Measurements from ENCODE around the gene PCDH9. TPM values are rescaled to one million over a fixed set of nuclear protein-coding genes. Genes with fewer than 3 reads are reported as not detected.

Gene PCDH9
- total and polyA plus RNA-seq, 2 of the 4 experiments (the other 2 are of a cell fraction): 2.2 to 10.2 TPM

DNA sequence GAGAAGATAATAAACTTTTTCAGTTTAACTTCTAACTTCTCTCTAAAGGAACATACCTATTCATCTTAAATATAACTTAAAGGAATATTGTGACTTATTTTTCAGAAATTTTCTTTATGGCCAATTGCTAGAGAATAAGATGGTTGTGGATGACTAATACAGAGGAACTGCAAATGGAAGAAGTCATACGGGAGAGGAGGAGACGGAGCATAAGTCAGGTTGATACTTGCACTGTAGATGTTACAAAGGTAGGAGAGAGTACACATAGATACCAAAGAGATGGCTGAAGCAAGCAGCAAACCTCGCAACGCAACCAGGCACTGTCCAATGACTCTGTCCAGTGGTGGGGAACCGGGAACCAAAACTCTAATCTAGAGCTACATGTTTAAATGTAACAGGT, 963.4 kb downstream of the PCDH9 start:
- Histone ChIP-seq H3K4ac (ENCODE audit: low read depth, low read length) (no peak overlapping the region), H4K5ac (ENCODE audit: low read depth, low read length) (no peak overlapping the region), H3K27ac (ENCODE audit: insufficient read depth, low read length) (no peak overlapping the region), H3K14ac (replicated peaks; ENCODE audit: low read depth, low read length) (no peak overlapping the region), H3K4me3 (ENCODE audit: insufficient read depth, low read depth, low read length) (no peak overlapping the region), H4K91ac (ENCODE audit: insufficient read depth, low read depth, low read length) (no peak overlapping the region), H2AFZ (replicated peaks; ENCODE audit: low read length, poor library complexity) (no peak overlapping the region), H2BK120ac (ENCODE audit: low read depth, low read length) (no peak overlapping the region), H3K4me2 (ENCODE audit: low read depth, low read length) (no peak overlapping the region), H3K23ac (ENCODE audit: low read depth, low read length) (no peak overlapping the region), H4K8ac (ENCODE audit: low read depth in 2 of 2, low read length in 2 of 2) (no peak overlapping the region), H2AK5ac (ENCODE audit: low read depth, low read length) (no peak overlapping the region), H3K27me3 (ENCODE audit: control insufficient read depth, insufficient read depth, low read length) (no peaks in the 10 kb centered on the region), H3K9me3 (ENCODE audit: control insufficient read depth, insufficient read depth, low read length) (no peaks in the 10 kb centered on the region), H4K20me1 (ENCODE audit: insufficient read depth, low read length) (no peaks in the 10 kb centered on the region), H3K4me1 (ENCODE audit: control insufficient read depth, insufficient read depth, low read length) (no peaks in the 10 kb centered on the region), H3K79me1 (ENCODE audit: low read depth in 1 of 2, low read length in 2 of 2) (no peaks in the 10 kb centered on the region), H2BK15ac (ENCODE audit: low read depth, low read length) (no peak overlapping the region), H3K56ac (ENCODE audit: extremely low read depth, insufficient read depth, low read length) (no peak overlapping the region), H3K9ac (ENCODE audit: low read depth, low read length) (no peak overlapping the region), H3K18ac (ENCODE audit: low read depth, low read length) (no peak overlapping the region), H2BK5ac (ENCODE audit: low read depth, low read length, poor library complexity, severe bottlenecking) (no peak overlapping the region), H3K9me1 (ENCODE audit: insufficient read depth, low read length) (peaks cover 4% of the 10 kb centered on the region; the same call in 1 of the 2 replicates), H2AK9ac (replicated peaks; ENCODE audit: low read depth, low read length, poor library complexity) (no peak overlapping the region), H3K36me3 (ENCODE audit: control insufficient read depth, insufficient read depth, low read length) (no peaks in the 10 kb centered on the region), H2BK20ac (ENCODE audit: low read depth, low read length) (no peak overlapping the region)
- TF ChIP-seq, protein P1, sequence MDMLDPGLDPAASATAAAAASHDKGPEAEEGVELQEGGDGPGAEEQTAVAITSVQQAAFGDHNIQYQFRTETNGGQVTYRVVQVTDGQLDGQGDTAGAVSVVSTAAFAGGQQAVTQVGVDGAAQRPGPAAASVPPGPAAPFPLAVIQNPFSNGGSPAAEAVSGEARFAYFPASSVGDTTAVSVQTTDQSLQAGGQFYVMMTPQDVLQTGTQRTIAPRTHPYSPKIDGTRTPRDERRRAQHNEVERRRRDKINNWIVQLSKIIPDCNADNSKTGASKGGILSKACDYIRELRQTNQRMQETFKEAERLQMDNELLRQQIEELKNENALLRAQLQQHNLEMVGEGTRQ (IDR thresholded peaks at IDR 0.05; ENCODE audit: low read depth, low read length): no peak
- TF ChIP-seq MXI1 (IDR thresholded peaks at IDR 0.05; ENCODE audit: borderline replicate concordance, low read depth, low read length): no peak
- TF ChIP-seq MAZ (IDR thresholded peaks at IDR 0.05; ENCODE audit: borderline replicate concordance, low read depth, low read length): no peak
- TF ChIP-seq MAFK (IDR thresholded peaks at IDR 0.05; ENCODE audit: low read depth, low read length): no peak
- TF ChIP-seq, protein P2, sequence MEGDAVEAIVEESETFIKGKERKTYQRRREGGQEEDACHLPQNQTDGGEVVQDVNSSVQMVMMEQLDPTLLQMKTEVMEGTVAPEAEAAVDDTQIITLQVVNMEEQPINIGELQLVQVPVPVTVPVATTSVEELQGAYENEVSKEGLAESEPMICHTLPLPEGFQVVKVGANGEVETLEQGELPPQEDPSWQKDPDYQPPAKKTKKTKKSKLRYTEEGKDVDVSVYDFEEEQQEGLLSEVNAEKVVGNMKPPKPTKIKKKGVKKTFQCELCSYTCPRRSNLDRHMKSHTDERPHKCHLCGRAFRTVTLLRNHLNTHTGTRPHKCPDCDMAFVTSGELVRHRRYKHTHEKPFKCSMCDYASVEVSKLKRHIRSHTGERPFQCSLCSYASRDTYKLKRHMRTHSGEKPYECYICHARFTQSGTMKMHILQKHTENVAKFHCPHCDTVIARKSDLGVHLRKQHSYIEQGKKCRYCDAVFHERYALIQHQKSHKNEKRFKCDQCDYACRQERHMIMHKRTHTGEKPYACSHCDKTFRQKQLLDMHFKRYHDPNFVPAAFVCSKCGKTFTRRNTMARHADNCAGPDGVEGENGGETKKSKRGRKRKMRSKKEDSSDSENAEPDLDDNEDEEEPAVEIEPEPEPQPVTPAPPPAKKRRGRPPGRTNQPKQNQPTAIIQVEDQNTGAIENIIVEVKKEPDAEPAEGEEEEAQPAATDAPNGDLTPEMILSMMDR (conservative IDR thresholded peaks at IDR 0.05; ENCODE audit: low read depth, low read length): no peak
- TF ChIP-seq POLR2A (IDR thresholded peaks at IDR 0.05; ENCODE audit: low read depth, low read length): no peak
- no peak for TF ChIP-seq CEBPB (IDR thresholded peaks at IDR 0.05; ENCODE audit: low read depth, low read length)
- no peak for TF ChIP-seq CHD1 (IDR thresholded peaks at IDR 0.05; ENCODE audit: low read depth, low read length)
- no peak for TF ChIP-seq SMC3 (IDR thresholded peaks at IDR 0.05; ENCODE audit: low read depth, low read length)
- TF ChIP-seq, protein P3, sequence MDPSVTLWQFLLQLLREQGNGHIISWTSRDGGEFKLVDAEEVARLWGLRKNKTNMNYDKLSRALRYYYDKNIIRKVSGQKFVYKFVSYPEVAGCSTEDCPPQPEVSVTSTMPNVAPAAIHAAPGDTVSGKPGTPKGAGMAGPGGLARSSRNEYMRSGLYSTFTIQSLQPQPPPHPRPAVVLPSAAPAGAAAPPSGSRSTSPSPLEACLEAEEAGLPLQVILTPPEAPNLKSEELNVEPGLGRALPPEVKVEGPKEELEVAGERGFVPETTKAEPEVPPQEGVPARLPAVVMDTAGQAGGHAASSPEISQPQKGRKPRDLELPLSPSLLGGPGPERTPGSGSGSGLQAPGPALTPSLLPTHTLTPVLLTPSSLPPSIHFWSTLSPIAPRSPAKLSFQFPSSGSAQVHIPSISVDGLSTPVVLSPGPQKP (IDR thresholded peaks at IDR 0.05; ENCODE audit: borderline replicate concordance, low read depth, low read length): no peak
- TF ChIP-seq RCOR1 (IDR thresholded peaks at IDR 0.05; ENCODE audit: insufficient replicate concordance, low read length): no peak
- TF ChIP-seq BHLHE40 (IDR thresholded peaks at IDR 0.05; ENCODE audit: low read depth, low read length): no peak
- CTCF ChIA-PET: no interaction called here
- BruUV-seq (replicated peaks): no TSS peak
- dilution Hi-C loops (cut with HindIII; ENCODE audit: low sequenced_read_pairs, unreplicated experiment) (no loop called here), intact Hi-C loops (cut with micrococcal nuclease) (no loop called here), in situ Hi-C loops (cut with MboI; ENCODE audit: low sequenced_read_pairs) (no loop called here)
- POLR2A ChIA-PET (ENCODE audit: unreplicated experiment): no interaction called here
- WGBS, 2 experiments (ENCODE audit: extremely low coverage in 2 of 2, insufficient read length in 1 of 2): 100% methylated on average over 2 of the region's 5 CpGs; no CpG with 5 or more reads in 1 of the 2 experiments
- DNase-seq (no peak), ATAC-seq (ENCODE audit: low read depth) (no peak)

Measured in IMR-90 (cell line).